Spleen (tissue), 7 donors: Measurements from ENCODE around the gene OR2F2.

Experiments
- POLR2A ChIP-seq, 3 donors: fragments of 450-650 bp; IDR thresholded peaks; one replicate each; pipeline ENCODE4 v1.5.1; 2017; ENCODE audit warnings: antibody characterized with exemption in 3 of 3, mild to moderate bottlenecking in 1 of 3
- POLR2AphosphoS5 ChIP-seq, 3 donors: sonication (generic); formaldehyde crosslinking; IDR thresholded peaks; one replicate each; pipeline ENCODE4 v1.5.1; 2017; ENCODE audit warnings: antibody characterized with exemption in 3 of 3
- TF ChIP-seq, protein P1 (sequence below), 11 experiments: fragments of 200-600 bp in 7 of 11; fragments of 450-650 bp in 4 of 11; sonication (generic) in 4 of 11; IDR thresholded peaks in 8 of 11; conservative IDR thresholded peaks in 3 of 11; 1 replicate in 7 of 11; 2 replicates in 4 of 11; pipeline versions ENCODE4 v1.4.0 to v1.8.0; 2016 to 2021; ENCODE audit warnings: antibody characterized with exemption in 11 of 11, inconsistent platforms in 4 of 11, mild to moderate bottlenecking in 1 of 11
- donor health status: DM: no; HTN: no; CAD: no; lungs with moderate emphysema.
- donor health status: DM: no; HTN: no; CAD: no.
- donor health status: DM: no; HTN: no; CAD: no.

DNA sequence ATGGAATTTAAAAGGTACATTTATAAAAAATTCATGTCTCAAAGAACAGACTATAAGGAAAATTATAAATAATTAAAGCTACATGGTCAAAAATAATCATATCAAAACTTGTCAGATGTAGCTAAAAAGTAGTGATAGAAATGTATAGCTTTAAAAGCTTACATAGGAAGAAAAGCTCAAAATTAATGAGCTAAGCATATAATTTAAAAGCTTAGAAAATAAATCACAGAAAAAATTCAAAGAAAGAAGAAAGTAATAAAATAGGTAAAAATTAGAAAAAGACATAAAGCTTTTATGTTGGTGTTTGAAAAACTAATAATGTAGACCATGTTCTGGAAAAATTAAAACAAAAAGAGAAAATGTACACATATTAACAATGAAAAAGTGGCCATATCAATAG is 38.4 kb upstream of the OR2F2 start:
- TF ChIP-seq POLR2AphosphoS5 (IDR thresholded peaks at IDR 0.05) (no peak), POLR2A (IDR thresholded peaks at IDR 0.05) (no peak)
- TF ChIP-seq, protein P1, sequence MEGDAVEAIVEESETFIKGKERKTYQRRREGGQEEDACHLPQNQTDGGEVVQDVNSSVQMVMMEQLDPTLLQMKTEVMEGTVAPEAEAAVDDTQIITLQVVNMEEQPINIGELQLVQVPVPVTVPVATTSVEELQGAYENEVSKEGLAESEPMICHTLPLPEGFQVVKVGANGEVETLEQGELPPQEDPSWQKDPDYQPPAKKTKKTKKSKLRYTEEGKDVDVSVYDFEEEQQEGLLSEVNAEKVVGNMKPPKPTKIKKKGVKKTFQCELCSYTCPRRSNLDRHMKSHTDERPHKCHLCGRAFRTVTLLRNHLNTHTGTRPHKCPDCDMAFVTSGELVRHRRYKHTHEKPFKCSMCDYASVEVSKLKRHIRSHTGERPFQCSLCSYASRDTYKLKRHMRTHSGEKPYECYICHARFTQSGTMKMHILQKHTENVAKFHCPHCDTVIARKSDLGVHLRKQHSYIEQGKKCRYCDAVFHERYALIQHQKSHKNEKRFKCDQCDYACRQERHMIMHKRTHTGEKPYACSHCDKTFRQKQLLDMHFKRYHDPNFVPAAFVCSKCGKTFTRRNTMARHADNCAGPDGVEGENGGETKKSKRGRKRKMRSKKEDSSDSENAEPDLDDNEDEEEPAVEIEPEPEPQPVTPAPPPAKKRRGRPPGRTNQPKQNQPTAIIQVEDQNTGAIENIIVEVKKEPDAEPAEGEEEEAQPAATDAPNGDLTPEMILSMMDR (IDR thresholded peaks at IDR 0.05 in 8 of 11, conservative IDR thresholded peaks at IDR 0.05 in 3 of 11): no peak
